Measurements from ENCODE around the gene MAML2.
A peak's percentile ranks its signal among the peaks of the same experiment; 100 is the strongest.

The MAML2 gene

DNA sequence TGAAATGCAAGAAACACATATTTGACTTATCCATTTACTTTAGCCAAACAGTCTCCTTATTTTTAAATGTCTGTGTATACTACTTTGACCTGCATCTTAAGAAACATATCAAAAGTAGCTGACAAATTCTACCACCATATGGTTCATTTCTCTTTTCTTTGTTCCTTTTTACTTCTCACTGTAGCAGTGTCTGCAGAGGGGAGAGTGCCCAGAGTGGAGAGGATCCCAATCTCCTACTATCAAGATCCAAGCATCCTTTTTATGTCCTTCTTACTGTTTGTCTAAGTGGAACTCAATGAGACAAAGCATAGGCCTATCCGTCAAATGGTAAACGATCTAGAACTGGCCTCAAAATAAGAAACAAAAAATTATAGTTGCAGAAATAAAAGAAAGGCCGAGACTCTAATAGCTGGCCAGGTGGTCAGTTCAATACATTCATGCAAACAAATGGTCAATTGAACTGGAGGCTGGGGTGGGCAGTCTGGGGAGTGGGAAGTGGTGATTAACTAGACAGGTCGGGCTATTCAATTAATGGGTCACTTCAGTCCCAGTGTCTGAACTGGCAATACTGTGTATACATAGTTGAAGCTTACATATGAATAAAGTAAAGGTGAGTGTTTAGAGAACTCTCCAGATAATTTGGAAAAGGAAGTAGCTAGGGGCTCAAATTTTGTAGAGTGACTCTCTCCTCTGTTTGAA, 149.1 kb downstream of the MAML2 start:
- Histone ChIP-seq H3K9me3 (replicated peaks; ENCODE audit: insufficient read depth, low read length) (no peaks in the 10 kb centered on the region), H3K27me3 (replicated peaks; ENCODE audit: insufficient read depth, low read length) (no peaks in the 10 kb centered on the region), H3K4me1 (ENCODE audit: low read length) (peaks cover 52% of the 10 kb centered on the region), H3K79me2 (ENCODE audit: low read length) (peaks cover 45% of the 10 kb centered on the region), H3K36me3 (replicated peaks; ENCODE audit: insufficient read depth, low read length) (no peaks in the 10 kb centered on the region), H4K20me1 (ENCODE audit: insufficient read depth, low read length) (no peaks in the 10 kb centered on the region), H3K4me3 (ENCODE audit: low read length) (no peak overlapping the region), H3F3A (ENCODE audit: insufficient read depth, low read length) (peaks cover 5% of the 10 kb centered on the region), H3K27ac (ENCODE audit: low read length) (no peak overlapping the region), H3K9ac (ENCODE audit: low read length) (no peak overlapping the region), H3K9me2 (replicated peaks; ENCODE audit: insufficient read depth, low read length) (no peaks in the 10 kb centered on the region), H3K4me2 (ENCODE audit: low read depth, low read length) (peak overlapping the region; percentile 3; the same call in 1 of the 2 replicates), H2AFZ (ENCODE audit: low read length) (no peak overlapping the region)
- TF ChIP-seq EZH2phosphoT487 (IDR thresholded peaks at IDR 0.05; ENCODE audit: low read length) (no peak), CTCF (IDR thresholded peaks at IDR 0.05; ENCODE audit: low read length) (no peak), EZH2 (optimal IDR thresholded peaks at IDR 0.05; ENCODE audit: low read depth, low read length) (no peak)
- no peak for DNase-seq

- H4K20me1 ChIP-seq (ENCODE audit: insufficient read depth, low read length) = no peaks in the 10 kb centered on the region
- H3K27me3 ChIP-seq (replicated peaks; ENCODE audit: insufficient read depth, low read length) = no peaks in the 10 kb centered on the region
- H3K27ac ChIP-seq (ENCODE audit: low read length) = no peak overlapping the region
- no peak overlapping the region for H3K4me3 ChIP-seq (ENCODE audit: low read length)
- H3F3A ChIP-seq (ENCODE audit: insufficient read depth, low read length) = peaks cover 18% of the 10 kb centered on the region
- no peaks in the 10 kb centered on the region for H3K36me3 ChIP-seq (replicated peaks; ENCODE audit: insufficient read depth, low read length)
- H2AFZ ChIP-seq (ENCODE audit: low read length) = no peak overlapping the region
- DNase-seq = no peak
- H3K9me3 ChIP-seq (replicated peaks; ENCODE audit: insufficient read depth, low read length) = no peaks in the 10 kb centered on the region
- peaks cover 49% of the 10 kb centered on the region for H3K79me2 ChIP-seq (ENCODE audit: low read length)
- no peak overlapping the region for H3K4me2 ChIP-seq (ENCODE audit: low read depth, low read length)
- H3K4me1 ChIP-seq (ENCODE audit: low read length) = peaks cover 57% of the 10 kb centered on the region
- no peak overlapping the region for H3K9ac ChIP-seq (ENCODE audit: low read length)
- TF ChIP-seq EZH2phosphoT487 (IDR thresholded peaks at IDR 0.05; ENCODE audit: low read length) (no peak), CTCF (IDR thresholded peaks at IDR 0.05; ENCODE audit: low read length) (no peak), EZH2 (optimal IDR thresholded peaks at IDR 0.05; ENCODE audit: low read depth, low read length) (no peak)
- H3K9me2 ChIP-seq (replicated peaks; ENCODE audit: insufficient read depth, low read length) = no peaks in the 10 kb centered on the region
These were observed 151.2 kb downstream of the MAML2 start for GRCh38 chr11:96191752-96192151.

DNA sequence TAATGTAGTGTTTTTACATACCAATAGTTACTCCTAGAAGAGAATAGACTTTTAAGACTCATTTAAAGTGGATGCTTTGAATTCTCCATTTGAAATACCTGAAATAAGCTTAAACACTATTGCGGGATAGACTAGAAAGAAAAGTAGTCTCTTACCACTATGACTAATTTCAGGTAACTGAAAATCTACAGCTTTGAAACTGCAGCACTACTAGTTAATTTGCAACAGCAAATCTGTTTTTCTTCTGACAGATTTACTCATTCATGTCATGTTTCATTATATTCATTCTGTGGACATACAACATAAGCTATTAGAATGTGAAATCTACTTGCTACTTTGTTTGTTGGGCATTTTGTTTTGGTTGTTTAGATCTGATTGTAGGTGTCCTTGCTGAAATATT, 153.6 kb downstream of the MAML2 start:
- H3K27ac ChIP-seq (ENCODE audit: low read length) = no peak overlapping the region
- peaks cover 62% of the 10 kb centered on the region for H3K4me1 ChIP-seq (ENCODE audit: low read length)
- no peaks in the 10 kb centered on the region for H3K27me3 ChIP-seq (replicated peaks; ENCODE audit: insufficient read depth, low read length)
- peaks cover 38% of the 10 kb centered on the region; the same call in 1 of the 2 replicates for H3K79me2 ChIP-seq (ENCODE audit: low read length)
- no peaks in the 10 kb centered on the region for H3K36me3 ChIP-seq (replicated peaks; ENCODE audit: insufficient read depth, low read length)
- no peak overlapping the region for H3K4me3 ChIP-seq (ENCODE audit: low read length)
- H3K4me2 ChIP-seq (ENCODE audit: low read depth, low read length) = peak overlapping the region; percentile 30
- H3K9me3 ChIP-seq (replicated peaks; ENCODE audit: insufficient read depth, low read length) = no peaks in the 10 kb centered on the region
- no peaks in the 10 kb centered on the region for H3K9me2 ChIP-seq (replicated peaks; ENCODE audit: insufficient read depth, low read length)
- TF ChIP-seq EZH2phosphoT487 (IDR thresholded peaks at IDR 0.05; ENCODE audit: low read length) (no peak), EZH2 (optimal IDR thresholded peaks at IDR 0.05; ENCODE audit: low read depth, low read length) (no peak), CTCF (IDR thresholded peaks at IDR 0.05; ENCODE audit: low read length) (no peak)
- H4K20me1 ChIP-seq (ENCODE audit: insufficient read depth, low read length) = no peaks in the 10 kb centered on the region
- H3K9ac ChIP-seq (ENCODE audit: low read length) = no peak overlapping the region
- H2AFZ ChIP-seq (ENCODE audit: low read length) = no peak overlapping the region
- no peak for DNase-seq
- H3F3A ChIP-seq (ENCODE audit: insufficient read depth, low read length) = peaks cover 33% of the 10 kb centered on the region

Measured in MM.1S (cell line).